ENCODE measurements around the gene ACOT13.
"Not testable (repeated sequence)": the region's sequence is repeated elsewhere in the genome, so short reads cannot be mapped to it uniquely, and the experiment has no call there.

Gene ACOT13

DNA sequence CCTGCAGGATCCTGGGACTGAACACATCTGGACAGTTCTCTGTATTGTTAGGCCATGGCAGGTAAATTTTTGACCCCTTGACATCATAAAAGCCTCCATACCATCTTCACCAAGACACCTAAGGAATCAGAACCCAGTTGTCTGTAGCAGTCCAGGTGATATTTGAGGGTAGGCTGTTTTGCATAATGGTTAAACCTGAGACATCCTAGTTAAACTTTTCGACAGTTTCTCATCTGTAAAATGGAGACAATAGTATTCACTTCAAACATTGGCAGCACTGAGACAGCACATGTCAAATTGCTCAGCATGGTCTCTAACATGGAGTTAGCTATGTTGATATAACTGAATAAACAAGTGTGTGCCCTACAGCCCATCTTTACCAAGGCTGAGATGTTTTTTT is 27.3 kb downstream of the ACOT13 start:
- no peak for DNase-seq

DNA sequence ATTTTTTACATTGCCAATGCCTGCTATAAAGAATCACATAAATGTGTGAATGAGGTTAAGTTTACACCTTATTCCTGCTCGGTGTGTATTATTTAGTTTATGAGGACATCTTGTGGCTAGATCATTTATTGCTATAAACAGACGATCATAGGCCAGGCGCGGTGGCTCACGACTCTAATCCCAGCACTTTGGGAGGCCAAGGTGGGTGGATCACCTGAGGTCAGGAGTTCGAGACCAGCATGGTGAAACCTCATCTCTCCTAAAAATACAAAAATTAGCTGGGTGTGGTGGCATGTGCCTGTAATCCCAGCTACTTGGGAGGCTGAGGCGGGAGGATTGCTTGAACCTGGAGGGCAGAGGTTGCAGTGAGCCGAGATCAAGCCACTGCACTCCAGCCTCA is 28.8 kb downstream of the ACOT13 start:
- peak; percentile 36 for DNase-seq

DNA sequence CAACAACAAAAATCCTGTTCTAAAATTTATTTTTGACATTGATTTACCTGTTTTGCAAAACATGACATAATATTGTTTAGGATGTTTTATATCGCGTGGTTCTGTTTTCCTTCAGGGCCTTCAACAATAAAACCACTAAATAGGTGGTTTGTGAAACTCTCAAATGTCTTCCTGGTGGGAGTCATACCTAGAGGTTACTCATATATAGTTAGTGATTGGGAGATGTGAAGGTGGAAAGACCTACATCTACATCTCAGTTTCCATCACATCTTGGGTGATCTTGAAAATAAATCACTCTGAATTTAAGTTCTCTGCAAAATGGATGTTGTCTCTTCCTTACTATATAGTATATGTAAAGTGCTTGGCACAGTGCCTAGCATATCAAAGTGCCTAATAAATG is 29.2 kb downstream of the ACOT13 start:
- no peak for DNase-seq

DNA sequence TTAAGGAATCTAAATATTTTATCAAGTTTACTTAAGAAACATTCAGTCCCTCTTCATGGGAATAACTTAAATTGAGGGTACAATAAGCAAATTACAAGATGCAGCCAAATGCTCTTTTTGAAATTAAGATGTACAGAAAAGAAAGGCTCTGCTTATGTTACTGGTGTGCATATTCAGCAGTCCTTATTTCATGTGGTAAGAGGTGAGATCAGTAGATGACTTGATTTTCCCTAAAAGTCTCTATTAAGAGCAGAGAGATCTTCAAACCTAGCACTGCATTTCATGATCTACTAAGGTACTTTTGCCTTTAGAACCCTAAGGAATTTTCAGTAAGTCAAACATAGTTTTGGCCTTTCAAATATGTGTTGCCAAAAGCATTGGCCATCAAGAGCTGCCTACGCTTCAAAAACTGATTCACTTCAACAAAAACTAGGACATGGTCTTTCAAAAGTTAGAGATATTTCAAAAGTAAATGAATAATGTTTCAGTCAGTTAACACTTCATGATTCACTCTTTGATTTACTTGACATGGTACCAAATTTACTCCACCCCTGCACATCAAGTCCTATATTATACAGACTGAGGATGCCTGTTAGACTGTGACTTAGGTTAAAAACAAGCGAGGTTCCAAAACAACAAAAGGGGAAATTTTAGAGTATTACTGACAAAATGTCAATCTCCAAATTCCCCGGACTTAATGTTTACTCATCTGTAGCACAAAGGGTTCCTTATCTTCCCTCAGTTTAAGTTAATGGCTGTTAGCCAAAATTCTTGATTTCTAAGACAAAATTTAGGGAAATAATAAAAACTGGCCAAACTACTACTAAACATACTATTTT is 32.9 kb downstream of the ACOT13 start:
- no peak for DNase-seq

DNA sequence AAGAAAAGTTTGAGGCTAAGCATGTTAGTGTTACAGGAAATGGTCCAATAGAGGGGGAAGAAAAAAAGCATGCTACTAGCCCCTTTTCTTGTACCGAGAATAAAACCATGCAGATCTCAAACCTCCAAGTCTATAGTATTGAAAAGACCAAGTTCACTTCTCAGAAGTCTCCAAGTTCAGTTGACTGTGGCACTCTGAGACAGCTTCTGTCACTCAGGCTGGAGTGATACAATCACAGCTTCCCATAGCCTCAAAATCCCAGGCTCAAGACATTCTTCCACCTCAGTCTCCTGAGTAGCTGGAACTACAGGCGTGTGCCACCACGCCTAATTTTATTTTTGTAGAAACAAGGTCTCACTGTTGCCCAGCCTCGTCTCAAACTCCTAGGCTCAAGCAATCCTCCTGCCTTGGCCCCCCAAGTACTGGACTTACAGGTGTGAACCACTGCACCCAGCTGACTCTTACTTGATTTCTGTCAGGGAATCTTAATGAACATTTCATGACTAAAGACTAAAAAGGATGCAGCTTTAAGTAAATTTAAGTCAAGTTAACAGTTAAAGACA is 35.9 kb downstream of the ACOT13 start:
- no peak for DNase-seq

DNA sequence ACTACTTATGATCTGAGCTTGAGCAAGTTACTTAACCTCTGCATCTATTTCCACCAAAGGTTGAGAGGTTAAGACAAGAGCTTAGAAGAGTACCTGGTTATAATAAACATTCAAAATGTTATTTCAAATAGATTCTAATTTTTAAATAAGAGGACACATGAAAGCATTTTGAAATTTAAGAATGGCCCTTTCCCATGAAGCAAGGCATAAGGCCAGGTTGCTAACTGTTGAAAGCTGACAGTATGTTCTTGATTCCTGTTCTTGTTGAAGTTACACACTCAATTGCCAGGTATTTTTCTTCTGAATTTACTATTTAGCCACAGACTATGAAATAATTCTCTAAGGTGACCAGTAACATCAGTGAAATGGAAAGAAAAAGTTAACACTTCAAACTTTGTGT is 37.6 kb downstream of the ACOT13 start:
- DNase-seq: no peak

DNA sequence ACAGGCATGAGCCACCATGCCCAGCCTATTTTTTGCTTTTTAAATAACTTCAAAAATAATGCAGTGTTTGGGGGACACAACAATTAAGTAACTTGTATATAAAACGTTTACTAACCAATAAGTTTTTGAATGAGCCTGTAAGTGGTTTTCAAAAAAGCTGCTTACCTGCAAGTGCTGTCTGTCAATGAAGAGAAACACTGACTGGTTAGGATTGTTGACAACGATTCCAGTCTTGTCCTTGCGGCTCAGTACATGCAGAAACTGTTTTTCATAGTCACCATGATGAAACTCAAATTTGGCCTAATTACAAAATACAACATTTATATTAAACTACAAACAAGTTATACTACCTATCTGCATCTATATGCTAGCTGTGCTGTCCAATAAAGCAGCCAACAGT is 41.7 kb downstream of the ACOT13 start:
- no peak for DNase-seq

DNA sequence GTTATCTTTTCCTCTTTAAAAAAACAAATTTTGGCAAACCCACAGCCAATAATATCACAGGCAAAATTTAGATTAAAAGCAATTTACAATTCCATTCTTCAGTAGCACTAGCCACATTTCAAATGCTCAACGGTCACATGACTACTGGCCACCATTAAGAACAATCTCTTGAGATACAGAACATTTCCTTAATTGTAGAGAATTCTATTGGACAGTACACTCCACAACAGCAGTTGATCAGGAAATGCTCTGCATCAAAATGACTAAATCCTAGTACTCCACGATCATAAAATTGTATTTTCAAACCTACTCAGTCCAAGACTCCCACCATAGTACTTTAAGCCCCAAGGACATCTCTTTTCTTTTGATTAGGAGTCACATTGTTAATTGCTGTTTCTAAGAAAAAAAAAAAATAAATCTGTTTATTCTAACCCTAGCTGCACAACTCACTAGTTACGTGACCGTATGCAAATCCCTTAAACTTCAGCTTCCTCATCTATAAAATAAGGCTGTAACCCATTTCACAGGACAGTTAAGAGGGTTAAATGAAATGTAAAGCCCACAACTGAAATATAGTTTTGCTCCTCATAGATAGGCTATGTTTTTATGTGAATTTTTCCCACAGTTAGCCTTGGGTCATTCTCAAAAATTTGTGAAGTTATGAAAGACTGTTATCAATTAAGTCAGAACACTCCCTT is 42.3 kb downstream of the ACOT13 start:
- no peak for DNase-seq

DNA sequence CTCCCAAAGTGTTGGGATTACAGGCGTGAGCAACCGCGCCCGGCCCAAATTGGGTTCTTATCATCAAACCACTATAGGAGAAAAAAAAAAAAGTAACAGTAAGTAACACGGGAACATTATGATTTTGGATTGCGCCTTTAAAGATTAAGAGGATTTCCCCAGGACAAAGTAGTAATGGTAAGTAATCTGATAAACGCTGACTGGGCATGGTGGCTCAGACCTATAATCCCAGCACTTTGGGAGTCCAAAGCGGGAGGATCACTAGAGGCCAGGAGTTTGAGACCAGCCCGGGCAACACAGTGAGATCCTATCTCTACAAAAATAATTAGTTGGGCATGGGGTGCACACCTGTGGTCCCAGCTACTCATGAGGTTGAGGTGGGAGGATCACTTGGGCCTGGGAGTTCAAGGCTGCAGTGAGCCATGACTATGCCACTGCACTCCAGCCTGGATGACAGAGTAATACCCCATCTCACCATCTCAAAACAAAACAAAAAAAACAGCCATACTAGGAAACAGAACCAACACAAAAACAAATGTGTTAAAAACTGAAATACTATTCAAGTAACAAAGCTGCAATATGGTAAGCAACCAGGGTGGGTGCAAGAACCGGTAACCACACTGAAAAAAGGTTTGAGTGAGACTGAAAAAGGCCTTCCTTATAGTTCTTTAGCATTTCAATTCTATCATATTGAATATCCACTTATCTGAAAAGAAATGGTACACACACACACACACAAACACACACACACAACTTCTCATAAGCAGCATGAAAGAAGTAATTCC is 43.8 kb downstream of the ACOT13 start:
- no peak for DNase-seq

DNA sequence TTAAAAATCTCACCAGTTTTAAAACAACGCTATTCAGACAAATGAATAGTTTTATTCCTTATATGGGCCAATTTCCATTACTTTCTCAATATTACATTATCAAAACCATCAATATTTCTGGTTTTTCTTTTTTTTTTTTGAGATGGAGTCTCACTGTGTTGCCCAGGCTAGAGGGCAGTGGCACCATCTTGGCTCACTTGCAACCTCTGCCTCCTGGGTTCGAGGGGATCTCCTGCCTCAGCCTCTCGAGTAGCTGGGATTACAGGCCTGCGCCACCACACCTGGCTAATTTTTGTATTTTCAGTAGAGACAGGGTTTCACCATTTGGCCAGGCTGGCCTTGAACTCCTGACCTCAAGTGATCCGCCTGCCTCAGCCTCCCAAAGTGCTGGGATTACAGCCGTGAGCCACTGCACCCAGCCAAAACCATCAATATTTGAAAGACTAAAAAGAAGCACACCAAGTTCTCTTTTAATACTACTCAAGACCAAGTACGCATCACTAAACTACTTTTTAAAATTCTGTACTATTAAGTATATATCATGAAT is 49.8 kb downstream of the ACOT13 start:
- DNase-seq: not testable (repeated sequence)

DNA sequence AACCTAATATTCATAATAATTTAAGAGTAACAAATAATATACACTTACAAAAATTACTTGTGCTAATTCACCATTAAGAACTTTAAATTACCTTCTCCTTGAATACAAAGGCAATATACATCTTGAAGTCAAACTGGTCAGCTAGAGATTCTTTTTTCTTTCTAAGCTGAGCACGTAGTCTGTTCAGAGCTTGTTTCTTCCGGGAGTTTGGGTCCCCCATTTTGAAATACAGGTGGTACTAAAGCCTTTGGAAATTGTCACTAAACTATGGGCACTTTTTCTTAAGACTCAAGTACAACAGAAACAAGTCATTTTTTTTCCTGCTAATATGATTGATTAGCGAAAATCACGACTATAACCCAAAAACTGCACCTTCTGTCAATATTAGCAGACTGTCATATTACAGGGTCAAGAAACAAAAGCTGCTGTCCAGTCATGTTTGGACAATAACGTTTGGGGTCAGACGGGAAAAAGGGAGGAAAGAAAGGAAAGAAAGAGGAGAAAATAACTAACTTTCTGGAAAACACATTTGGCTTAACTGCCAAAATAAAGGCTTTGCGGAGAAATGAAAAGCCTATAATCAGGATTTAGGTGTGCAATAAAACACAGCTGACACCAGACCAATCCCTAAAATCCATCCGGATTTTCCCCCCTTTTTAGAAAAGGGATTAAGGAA is 51.7 kb downstream of the ACOT13 start:
- no peak for DNase-seq

DNA sequence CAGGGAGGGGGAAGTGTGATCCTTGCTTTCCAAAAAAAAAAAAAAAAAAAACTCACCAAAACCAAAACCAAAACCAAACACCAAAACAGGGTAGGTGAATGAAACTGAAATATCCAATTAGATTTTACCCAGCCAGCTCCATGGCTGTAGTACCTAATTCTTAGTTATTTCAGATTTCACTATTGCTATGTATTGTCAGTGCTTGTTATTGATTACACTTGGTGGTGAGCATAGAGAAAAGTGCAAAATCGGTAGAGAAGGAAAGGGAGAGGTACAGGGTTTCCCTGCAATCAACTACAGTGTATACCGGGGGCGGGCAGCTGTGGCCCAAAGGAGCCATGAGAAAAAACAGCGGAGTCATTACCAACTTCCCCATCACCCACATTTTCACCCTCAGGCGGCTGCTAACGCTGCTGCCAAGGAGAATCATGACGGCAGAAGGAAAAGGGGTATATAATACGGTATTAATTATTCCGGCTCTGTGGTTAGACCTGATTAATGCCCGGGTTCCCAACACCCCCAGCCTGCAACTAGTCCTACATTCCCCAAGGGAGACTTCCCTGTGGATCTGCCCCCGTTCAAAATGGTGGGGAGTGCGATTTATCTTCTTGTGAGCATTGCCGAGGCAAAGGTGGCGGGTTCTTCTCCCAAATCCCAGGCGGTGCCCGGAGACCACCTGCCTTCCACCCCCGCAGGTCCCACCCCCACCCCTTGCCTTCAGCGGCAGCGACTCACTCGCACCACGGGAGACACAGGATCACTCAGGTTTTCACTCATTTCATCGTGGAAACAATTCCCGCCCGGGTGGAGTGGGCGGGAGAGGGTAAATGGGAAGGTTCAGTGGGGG is 52.5 kb downstream of the ACOT13 start, which contains the start of gene C6orf62:
Gene C6orf62 (minus strand): TSS at position 30 of the 847 bp plus-strand sequence. CDS start 486 bp downstream, outside the sequence.
- DNase-seq: peak; percentile 75

DNA sequence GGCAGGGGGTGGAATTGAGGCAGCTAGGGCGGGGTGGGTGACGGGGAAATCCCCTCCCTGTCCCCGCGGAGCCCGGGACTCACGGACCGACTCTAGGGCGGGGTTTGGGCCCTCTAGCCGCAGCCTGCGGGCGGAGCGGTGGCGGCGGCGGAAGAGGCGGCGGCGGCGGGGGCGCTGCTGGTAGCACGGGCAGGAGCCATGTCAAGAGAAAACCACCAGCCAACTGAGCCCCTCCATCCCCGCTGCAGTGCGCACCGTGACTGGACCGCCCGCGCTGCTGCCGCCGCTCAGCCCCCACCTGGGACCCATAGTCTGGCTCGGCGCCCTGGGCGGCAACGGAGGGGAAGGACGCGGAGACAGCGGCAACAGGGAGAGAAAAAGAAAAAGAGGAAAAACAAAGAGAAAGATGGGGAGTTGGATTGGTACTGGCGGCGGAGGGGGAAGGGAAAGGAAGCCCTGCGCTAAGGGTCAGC is 53.3 kb downstream of the ACOT13 start:
- DNase-seq: peak; percentile 78

DNA sequence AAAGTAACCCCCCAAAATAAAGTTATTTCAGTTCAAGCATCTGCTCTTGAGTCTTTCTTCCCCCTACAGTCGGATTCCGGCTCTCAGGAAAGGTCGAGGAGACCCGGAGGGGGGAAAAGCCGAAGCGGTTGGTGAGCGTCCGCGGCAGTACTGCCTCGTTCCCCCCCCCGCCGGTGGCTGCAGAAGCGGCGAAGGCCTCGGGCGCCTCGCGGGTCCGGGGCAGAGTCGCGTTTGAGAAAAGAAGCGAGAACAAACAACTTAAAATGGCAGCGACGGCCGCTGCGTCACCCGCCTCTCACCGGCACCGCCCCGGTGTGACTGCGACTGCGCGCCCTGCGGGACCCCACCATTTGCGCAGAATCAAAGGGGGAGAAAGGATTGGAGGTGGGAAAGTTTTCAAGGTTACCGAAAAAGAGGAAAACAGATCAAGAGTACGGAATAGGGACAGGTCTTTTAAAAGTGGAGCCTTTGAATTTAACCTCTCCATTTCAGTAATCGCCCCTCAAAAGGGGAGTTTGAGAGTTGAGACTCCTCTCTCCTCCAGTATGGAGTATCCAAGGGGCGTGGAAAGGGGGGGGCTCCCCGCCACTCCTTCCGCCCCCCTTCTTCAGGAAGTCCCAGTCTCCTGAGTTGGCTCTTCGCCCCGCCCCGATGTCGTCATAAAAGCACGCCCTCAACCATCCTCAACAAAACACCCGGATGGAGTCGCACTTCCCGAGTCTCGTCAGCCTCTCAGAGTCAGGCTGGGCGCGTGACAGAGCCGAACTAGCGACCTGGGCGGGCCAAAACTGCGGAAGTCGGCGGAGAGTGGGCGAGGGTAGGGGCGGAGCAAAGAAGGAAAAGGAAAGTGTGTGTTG is 54.0 kb downstream of the ACOT13 start:
- DNase-seq: peak; percentile 100

DNA sequence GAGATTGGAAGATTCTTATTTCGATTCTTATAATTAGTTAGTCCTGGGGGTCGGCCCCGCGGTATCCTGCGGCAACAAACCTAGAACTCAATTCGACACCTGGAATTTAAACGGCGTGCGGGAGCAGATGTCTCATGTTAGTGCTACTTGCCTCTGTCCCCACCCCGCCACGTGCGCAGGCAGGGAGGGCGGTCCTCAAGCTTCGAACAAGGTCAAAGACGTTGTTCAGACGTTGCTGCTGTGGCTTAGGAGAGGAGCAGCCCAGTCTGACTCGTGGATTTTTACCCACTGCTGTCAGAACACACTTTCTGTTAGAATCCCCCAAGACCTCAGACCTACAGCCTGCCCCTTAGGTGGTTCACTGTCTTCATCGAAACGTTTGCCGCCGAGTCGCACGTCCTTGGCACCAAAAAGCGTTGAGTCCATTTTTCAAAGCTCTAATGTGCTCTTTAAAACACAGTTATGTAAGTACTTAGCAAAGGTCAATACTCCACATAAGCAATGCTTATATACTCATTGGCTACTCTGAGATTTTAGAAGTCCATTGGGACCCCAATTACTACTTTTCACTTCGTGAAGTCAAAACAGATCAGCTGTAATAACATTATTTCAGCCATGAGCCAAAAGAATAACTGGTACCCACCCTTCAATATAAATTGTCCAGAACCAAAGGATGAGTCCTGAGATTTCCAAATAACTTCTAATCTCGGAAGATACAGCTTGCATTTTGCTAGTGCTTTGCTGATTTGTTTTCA is 54.8 kb downstream of the ACOT13 start:
- no peak for DNase-seq

DNA sequence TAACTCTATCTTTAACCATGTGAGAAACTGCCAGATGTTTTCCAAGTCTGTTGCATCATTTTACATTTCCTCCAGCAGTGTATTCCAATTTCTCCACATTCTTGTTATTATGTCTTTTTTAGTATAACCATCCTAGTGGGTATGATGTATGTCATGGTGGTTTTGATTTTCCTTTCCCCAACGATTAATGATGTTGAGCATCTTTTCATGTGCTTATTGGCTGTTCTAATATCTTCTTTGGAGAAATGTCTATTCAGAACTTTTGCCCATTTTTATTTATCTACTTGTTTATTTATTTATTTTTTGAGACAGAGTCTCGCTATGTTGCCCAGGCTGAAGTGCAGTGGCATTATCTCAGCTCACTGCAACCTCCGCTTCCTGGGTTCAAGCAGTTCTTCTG is 56.4 kb downstream of the ACOT13 start:
- DNase-seq: no peak

DNA sequence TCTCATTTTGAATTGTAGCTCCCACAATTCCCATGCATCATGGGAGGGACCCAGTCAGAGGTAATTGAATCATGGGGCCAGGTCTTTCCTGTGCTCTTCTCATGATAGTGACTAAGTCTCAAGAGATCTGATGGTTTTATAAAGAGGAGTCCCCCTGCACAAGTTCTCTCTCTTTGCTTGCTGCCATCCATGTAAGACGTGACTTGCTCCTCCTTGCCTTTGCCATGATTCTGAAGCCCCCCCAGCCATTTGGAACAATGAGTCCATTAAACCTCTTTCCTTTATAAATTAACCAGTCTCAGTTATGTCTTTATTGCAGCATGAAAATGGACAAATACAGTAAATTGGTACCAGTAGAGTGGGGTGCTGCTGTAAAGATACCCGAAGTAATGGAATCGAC is 63.8 kb downstream of the ACOT13 start:
- not testable (repeated sequence) for DNase-seq

DNA sequence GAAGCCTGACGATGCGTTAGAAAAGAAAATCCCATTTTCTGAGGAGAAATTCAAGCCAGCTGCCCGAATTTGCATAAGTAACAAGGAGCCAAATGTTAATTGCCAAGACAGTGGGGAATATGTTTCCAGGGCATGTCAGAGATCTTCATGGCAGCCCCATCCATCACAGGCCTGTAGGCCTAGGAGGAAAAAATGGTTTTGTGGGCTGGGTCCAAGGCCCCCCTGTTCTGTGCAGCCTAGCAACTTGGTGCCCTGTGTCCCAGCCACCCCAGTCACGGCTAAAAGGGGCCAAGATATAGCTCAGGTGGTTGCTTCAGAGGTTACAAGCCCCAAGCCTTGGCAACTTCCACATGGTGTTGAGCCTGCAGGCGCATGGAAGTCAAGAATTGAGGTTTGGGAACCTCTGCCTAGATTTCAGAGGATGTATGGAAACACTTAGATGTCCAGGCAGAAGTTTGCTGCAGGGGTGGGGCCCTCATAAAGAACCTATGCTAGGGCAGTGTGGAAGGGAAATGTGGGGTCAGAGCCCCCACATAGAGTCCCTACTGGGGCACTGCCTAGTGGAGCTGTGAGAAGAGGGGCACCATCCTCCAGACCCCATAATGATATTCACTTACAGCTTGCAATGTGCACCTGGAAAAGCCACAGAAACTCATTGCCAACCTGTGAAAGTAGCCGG is 64.7 kb downstream of the ACOT13 start:
- DNase-seq: not testable (repeated sequence)

DNA sequence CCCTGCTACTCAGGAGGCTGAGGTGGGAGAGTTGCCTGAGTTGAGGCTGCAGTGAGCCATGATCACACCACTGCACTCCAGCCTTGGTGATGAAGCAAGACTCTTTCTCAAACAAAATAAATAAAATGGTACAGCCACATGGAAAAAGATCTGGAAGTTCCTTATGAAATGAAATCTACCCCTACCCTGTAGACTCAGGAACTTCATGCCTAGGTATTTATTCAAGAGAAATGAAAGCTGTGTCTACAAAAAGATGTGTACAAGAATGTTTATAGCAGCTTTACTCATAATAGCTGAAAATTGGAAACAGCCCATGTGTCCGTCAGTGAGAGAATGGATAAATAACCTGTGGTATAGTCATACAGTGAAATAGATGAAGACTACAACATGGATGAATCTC is 67.3 kb downstream of the ACOT13 start:
- no peak for DNase-seq
